GM19351 (cell line): ENCODE measurements around the gene FLCN.
"Not testable (repeated sequence)": the region's sequence is repeated elsewhere in the genome, so short reads cannot be mapped to it uniquely, and the experiment has no call there.

Source experiments
- ATAC-seq: cut with Tn5 transposase; IDR thresholded peaks from one replicate; pipeline ENCODE4 v1.9.1; 2021; ENCODE audit warnings: mild to moderate bottlenecking, moderate library complexity; ENCODE audit not compliant: unreplicated experiment

The FLCN gene

DNA sequence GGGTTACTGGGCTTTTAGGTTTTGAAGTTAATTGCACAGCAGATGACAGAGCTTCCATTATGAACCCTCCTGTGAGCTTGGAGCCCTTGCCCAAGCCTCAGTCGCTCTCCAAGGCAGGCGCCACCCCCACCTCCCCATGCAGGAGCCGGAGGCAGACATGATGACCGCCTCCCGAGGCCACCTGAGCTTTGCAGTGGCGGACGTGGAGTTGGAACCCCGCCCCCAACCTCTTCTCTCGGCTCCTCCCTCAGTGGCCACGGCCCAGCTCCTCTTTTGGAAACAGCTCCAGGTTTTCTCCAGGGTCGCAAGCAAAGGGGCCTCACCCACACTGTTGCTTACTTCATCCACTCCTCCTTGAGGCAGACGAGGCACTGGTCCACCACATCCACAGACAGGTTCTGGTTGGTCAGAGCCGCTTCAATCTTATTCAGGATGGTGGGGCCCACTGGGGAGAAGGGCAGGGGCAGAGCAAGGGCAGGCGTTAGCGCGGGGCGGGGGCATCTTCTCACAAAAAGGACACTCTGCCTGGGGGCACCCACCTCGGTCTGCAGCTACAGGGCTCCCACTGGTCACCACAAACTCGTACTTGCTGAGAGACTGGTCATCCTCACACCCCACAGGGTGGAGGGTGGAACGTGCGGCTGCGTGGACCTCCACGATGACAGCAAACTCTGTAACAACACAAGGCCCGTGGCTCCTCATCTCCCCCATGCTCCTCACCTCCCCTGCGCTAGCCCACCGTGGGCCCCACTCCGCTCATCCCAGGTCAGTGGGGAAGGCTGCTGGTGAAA, 22.1 kb downstream of the FLCN start:
- ATAC-seq, result no peak

DNA sequence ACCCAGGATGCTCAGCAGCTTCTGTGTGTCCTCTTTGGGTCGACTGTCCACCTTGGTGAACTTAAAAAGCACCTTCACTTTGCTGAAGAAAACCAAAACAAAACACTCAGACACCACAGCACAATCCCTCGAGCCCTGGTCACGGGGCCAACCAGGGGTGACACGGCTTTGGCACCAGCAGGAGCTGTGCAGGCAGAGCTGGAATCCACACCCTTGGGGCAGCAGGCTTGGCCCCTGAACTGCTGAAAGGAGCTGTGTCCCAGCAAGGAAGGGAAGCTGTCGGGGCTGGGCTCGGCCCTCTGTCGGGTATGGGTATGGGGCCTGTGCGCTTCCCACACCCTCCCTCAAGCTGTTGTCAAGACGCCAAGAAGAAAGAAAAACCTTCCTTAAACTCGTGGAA, 23.2 kb downstream of the FLCN start:
- no peak for ATAC-seq

- no peak for ATAC-seq
These were observed 29.0 kb downstream of the FLCN start for GRCh38 chr17:17207998-17208397.

DNA sequence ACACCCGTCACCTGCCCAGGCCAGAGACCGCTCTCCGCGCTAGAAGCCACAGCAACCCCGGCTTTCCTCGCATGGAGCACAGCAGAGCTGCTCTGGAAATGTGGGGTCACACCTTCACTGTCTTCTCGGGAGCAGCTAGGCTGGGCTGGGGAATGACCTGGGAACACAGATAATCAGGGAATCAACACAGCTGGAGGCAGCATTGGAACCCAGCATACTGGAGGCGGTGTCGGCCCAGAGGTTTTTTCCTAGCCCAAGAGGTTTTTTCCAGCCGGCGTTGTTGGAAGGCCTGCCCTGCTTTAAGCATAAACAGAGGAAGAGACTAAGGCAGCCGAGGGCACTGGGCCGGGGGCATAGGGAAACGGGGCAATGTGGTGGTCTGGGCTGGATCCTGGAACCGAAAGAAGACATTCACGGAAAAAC, 30.0 kb downstream of the FLCN start:
- ATAC-seq, result no peak

DNA sequence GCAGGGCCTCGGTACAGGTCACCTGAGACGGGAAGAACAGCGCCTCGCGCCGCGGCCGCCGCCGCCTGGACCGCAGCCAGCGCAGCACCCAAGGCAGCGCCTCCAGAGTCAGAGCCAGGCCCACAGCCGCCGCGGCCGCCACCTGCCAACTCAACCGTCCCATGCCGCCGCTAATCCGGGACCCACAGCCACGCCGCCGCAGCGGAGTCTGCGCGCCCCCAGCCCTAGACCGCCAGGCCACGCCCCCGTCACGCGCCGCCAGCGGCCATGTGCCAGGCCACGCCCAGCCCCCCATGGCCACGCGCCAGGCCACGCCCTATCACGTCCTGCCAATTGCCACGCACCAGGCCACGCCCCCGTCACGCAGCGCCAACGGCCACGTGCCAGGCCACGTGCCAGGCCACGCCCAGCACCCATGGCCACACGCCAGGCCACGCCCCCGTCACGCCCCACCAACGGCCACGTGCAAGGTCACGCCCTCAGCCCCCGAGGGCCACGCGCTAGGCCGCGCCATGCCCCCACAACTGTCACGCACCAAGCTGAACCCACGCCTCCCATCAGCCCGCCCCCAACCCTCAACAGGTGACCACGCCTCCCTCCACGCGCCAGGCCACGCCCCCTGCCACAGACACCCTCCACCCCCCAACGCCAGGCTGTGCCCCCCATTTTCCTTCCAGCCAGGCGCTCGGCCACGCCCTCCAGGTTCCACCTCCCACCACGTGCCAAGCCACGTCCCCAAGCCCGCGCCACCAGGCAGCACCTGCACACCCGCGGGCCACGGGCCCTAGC, 30.6 kb downstream of the FLCN start, which contains the start of gene PLD6:
PLD6 (minus strand) TSS at position 210 of the 789 bp plus-strand sequence; CDS start at position 163, 47 bp downstream.
- ATAC-seq, result peak; percentile 48

DNA sequence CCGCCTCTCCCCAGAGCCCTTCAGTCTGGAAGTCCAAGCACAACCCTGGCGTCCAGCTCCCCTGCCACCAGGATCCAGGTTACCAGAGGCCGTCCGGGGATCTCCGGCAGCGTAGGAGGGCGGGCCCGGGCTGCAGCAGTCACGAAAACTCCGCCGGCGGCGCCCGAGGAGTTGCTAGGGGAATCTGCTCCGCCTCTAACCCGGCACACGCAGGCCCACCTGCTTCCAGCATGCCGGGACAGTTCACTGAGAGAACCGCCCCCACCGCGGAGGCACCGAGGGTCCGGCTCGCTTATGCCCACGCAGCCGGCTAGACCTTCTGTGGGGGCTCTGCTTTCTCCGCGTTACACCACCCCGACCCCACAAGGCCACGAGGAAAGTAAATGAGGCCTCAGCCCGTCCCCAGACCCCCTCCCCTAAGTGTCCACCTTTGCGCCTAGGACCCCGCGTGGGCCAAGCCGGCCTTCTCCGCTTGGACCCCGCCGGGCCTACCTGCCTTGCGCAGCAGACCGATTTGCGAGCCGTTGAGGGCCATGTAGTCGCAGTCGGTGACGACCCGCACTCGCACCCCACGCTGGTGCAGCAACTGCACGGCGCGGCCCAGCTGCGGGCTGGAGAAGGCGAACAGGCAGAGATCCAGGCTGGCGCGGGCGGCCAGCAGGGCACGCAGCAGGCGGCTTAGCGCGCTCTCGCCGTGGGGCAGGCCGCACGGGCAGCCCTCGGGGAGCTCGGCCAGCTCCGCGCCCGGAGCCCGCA, 31.4 kb downstream of the FLCN start:
- peak; percentile 61 for ATAC-seq

- no peak for ATAC-seq
These were observed 32.2 kb downstream of the FLCN start for GRCh38 chr17:17204635-17205231.

DNA sequence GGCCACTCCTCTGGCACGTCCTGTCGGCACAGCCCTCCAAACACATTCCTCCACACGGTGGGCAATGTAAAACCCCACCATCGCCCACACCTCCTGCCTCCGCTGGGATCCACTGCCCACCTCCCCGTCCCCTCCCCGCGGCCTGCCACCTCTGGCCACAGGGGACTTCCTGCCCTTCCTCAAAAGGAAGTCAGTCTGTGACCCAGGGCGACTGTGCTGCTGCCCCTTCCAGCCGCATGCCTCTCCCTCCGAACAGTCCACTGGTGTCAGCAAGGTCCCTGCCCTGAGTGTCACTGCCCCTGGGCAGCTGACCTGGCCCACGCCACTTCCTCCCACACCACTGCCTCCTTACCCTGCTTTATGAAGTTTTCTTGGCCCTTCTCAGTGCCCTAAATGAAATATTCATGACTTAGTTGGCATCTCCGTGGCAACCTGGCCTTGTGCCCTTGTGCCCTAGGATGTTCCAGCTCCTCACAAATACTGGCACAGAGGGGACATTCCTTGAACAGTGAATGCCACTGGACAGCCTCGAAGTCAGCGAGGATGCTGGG, 32.9 kb downstream of the FLCN start:
- ATAC-seq, result no peak

DNA sequence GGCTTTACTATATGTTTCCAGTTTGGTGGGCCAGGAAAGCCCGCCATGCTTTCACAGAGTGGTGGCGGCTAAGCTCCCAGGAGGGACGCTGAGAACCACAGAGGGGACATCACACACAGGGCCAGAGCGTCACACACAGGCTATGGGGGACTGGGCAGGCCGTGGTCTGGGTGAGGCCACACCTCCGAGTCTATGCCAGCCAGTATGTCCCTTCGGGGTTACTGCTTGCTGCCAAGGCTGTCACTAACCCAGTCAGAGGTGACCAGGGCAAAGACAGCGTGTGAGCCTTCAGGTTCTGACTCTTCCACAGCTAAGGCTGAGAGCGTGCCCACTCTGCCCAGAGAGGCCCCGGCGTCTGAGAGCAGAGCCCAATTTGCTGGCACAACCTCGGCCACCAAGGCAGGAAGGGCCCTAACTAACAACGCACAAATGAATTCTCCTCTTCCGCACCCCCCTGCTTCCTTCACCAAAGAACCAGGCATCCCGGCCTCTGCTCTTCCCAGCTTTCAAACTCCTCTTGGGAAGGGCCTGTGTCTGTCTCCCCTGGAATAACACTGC, 33.7 kb downstream of the FLCN start:
- no peak for ATAC-seq

DNA sequence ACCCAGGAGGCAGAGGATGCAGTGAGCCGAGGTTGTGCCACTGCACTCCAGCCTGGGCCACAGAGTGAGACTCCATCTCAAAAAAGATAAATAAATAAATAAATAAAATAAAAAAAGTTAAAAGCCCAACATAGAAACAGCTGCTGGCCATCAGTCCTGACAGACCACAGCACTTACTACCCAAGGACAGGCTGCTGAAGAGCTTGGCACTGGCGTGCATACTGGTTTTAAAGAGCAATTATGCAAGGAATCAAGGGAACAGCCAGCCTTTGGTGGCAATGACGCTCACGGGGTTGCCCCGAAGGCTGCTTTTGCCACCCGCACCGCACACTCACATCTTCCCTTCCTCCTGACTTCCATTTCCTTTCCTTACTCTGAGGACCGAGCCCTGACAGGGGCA, 35.1 kb downstream of the FLCN start:
- ATAC-seq, result no peak

DNA sequence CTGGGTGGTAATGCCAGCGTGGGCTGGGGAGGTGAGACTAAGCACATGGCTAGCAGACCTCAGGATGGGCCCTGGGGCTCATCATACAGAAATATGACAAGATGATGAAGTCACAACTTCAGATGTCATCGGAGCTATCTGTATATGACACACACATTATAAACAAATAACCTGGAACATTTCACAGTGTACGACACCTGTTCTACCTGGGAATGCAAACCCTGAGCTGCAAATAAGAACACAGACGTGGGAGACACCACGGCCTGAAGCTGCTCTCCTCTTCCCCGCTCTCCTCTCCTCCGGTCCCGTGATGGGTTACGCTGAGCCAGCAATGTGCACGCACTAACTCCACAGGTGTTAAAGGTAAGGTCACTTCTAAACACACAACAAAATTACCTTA, 35.7 kb downstream of the FLCN start:
- ATAC-seq, result no peak

- no peak for ATAC-seq
These were observed 36.1 kb downstream of the FLCN start for GRCh38 chr17:17200831-17201230.

GRCh38 chr17:17200311-17200710, 36.7 kb downstream of the FLCN start:
- ATAC-seq, result no peak

- ATAC-seq, result no peak
These were observed 38.7 kb downstream of the FLCN start for GRCh38 chr17:17198281-17198680.

DNA sequence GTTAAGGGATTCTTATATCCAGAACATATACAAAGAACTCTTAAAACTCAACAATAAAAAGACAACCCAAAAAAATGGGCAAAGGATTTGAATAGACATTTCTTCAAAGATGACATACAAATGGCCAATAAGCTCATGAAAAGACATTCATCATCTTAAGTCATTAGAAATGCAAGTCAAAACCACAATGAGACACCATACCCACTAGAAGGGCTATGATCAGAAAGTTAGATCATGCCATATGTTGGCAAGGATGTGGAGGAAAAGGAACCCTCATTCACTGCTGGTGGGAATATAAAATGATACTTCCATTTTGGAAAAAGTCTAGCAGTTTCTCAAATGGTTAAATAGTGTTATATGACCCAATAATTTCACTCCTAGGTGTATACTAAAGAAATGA, 40.2 kb downstream of the FLCN start:
- ATAC-seq, result no peak

GRCh38 chr17:17195466-17195865, 41.5 kb downstream of the FLCN start:
- not testable (repeated sequence) for ATAC-seq

DNA sequence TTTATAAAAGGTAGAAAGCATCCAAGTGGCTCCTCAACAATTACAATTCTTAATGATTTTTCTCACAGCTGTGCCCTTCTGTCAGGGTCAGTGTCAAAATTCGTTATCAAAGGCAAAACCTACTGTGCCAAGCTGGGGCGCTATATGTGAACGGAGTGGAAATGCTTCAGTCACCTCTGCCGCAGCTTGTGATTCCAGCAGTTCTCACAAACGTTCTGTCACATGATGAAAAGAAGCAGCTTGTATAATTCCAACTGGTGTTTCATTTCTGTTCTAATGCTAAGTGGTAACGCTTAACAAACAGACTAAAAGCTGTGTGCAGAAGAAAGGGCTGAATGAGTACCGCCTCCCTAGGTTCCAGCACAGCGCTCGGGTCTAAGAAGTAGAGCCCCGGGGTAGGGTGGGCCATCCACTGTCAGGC, 45.0 kb downstream of the FLCN start:
- no peak for ATAC-seq

- no peak for ATAC-seq
These were observed 45.6 kb downstream of the FLCN start for GRCh38 chr17:17191346-17191792.

DNA sequence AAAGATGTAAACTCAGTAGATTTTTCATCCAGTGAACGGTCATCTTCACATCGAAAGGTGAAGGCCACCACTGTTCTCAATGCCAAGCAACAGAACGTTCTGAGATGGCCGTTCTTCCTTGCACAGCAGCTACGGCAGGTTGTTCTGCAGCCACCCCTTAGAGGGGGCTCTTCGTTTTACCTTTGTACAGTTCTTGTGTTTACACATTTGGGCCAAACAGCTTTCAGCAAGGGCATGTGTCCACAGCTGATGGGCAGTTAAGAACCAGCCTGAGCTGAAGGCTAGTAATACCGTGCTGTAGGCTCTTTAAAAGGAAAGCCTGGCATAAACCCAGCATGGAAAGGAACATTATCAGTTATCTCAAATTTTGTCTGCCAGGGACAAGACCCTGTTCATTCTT, 46.8 kb downstream of the FLCN start:
- no peak for ATAC-seq

DNA sequence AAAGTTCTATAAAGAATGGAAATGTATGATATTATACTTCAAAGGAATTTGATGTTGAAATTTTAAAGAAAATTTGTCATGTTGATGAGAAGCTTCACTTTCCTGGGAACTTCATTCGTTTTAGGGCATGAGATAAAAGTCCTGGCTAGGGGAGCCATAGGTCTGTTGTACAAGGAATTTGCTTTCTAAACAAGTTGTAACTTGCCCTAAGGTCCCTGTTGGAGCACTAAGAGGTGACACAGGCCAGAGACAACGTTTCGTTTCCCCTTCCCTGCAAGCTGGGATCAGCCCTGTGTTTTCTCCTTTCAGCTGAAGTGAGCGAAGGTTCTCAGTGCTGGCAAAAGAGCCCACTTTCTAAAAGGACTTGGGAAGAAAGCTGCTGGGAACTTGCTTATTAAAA, 47.4 kb downstream of the FLCN start:
- ATAC-seq, result no peak
